ENCODE data around the gene KLF12. TPM values are rescaled to one million over a fixed set of nuclear protein-coding genes. Genes with fewer than 3 reads are reported as not detected.

KLF12 gene
- total RNA-seq, 2 donors from 2014 or later: 2.8 to 9.7 TPM

DNA sequence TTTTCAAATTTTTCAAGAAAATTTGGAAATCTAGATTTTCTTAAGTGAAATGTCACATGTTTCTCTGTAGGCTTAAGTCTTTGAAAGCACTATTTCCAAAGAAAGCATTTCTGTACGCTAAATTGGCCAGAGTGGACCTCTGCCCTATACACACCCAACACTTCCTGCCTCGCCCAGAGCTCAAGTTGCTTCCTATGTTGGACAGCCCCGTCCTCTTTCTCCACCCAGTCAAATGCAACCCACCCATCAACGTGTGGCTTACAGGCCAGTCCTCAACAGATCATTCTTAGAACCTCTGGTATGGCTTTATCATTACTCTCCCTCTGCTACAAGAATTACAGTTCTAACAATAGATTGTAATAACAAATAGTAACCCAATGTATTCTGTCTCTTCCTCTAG lies 24.2 kb downstream of the KLF12 start:
- TF ChIP-seq, protein P1, sequence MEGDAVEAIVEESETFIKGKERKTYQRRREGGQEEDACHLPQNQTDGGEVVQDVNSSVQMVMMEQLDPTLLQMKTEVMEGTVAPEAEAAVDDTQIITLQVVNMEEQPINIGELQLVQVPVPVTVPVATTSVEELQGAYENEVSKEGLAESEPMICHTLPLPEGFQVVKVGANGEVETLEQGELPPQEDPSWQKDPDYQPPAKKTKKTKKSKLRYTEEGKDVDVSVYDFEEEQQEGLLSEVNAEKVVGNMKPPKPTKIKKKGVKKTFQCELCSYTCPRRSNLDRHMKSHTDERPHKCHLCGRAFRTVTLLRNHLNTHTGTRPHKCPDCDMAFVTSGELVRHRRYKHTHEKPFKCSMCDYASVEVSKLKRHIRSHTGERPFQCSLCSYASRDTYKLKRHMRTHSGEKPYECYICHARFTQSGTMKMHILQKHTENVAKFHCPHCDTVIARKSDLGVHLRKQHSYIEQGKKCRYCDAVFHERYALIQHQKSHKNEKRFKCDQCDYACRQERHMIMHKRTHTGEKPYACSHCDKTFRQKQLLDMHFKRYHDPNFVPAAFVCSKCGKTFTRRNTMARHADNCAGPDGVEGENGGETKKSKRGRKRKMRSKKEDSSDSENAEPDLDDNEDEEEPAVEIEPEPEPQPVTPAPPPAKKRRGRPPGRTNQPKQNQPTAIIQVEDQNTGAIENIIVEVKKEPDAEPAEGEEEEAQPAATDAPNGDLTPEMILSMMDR (IDR thresholded peaks at IDR 0.05): no peak
- TF ChIP-seq POLR2A (IDR thresholded peaks at IDR 0.05): no peak
- no peak for TF ChIP-seq POLR2AphosphoS5 (IDR thresholded peaks at IDR 0.05)
- no peak for DNase-seq (ENCODE audit: low spot score)
- 86% methylated on average over 4 of the region's 4 CpGs for WGBS
- no peaks in the 10 kb centered on the region for H3K36me3 ChIP-seq
- no peak overlapping the region for H3K4me3 ChIP-seq
- no peaks in the 10 kb centered on the region for H3K9me3 ChIP-seq
- intact Hi-C loops (cut with DNase I): no loop called here
- no peak overlapping the region for H3K27ac ChIP-seq
- H3K27me3 ChIP-seq (replicated peaks; ENCODE audit: insufficient read depth): no peaks in the 10 kb centered on the region
- H3K4me1 ChIP-seq (replicated peaks): no peaks in the 10 kb centered on the region

DNA sequence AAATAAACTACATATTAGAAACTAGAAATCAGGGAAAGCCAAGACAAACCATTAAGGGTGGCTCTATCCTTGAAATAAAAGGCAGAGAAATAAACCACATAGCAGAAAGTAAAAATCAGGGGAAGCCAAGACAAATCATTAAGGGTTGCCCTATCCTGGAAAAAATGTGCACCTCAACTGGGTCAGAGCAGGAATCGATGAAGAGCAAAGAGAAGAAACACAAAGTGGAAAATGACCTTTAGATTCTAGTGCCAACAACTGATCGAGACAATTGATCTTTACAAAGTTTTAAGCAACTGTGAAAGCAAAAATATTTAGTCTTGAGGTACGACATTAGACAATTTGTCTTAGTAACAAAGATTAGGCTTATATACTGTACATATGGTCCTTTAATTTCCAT lies 26.6 kb downstream of the KLF12 start:
- Histone ChIP-seq H3K4me3 (no peak overlapping the region), H3K36me3 (no peaks in the 10 kb centered on the region), H3K27me3 (replicated peaks; ENCODE audit: insufficient read depth) (no peaks in the 10 kb centered on the region), H3K4me1 (replicated peaks) (no peaks in the 10 kb centered on the region), H3K27ac (no peak overlapping the region), H3K9me3 (no peaks in the 10 kb centered on the region)
- TF ChIP-seq POLR2AphosphoS5 (IDR thresholded peaks at IDR 0.05) (no peak), POLR2A (IDR thresholded peaks at IDR 0.05) (no peak)
- TF ChIP-seq, protein P1 (IDR thresholded peaks at IDR 0.05): no peak
- no peak for DNase-seq (ENCODE audit: low spot score)
- 96% methylated on average over 3 of the region's 3 CpGs for WGBS
- intact Hi-C loops (cut with DNase I): no loop called here

DNA sequence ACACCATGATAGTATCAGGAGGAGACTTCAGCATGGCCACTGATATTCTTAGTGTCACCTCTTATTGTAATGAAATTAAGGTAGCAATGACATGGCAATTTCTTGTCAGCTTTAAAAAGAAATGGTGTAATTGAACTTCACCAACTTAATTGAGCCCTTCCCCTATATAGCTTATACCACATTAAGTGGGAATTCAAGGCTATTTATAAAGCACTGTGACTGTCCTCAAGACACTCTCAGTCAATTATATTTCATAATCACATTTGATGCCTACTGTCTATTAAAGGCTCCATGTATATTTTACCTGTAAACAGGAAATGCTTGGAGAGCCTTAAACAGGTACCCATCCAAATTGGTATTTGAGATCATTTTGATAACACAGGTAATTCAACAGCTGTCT lies 28.3 kb downstream of the KLF12 start:
- Histone ChIP-seq H3K27me3 (replicated peaks; ENCODE audit: insufficient read depth) (no peaks in the 10 kb centered on the region), H3K27ac (no peak overlapping the region), H3K4me1 (replicated peaks) (no peaks in the 10 kb centered on the region), H3K9me3 (no peaks in the 10 kb centered on the region), H3K4me3 (no peak overlapping the region), H3K36me3 (no peaks in the 10 kb centered on the region)
- no peak for TF ChIP-seq POLR2A (IDR thresholded peaks at IDR 0.05)
- TF ChIP-seq POLR2AphosphoS5 (IDR thresholded peaks at IDR 0.05): no peak
- TF ChIP-seq, protein P1 (IDR thresholded peaks at IDR 0.05): no peak
- intact Hi-C loops (cut with DNase I): no loop called here
- no peak for DNase-seq (ENCODE audit: low spot score)

DNA sequence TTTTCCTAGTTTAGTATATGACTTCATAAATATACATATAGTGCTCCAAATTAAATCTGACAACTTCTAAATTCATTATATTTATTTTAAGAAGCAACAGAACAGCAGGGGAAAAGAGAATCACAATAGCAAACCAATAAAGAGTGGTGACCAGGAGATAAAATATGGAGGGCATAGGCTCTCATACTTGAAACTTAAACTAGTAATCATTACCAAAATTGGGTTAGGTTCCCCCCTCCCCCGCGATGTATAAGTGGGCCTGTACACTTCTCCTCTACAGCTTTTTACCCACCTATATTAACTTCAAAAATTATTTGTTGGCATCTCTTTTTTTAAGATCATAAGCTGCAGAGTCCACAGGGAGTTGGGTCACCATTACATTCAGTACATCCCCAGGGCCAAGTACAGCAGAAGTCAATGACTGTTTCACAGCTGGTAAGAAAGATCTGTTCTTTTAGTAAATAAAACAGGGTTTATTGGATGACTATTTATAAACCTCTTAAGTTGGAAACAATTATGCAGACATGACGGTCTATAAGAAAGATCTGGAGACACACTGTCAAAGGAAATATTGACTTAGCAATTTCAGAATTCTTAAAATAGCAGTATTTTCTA lies 29.4 kb downstream of the KLF12 start:
- no peak overlapping the region for H3K4me3 ChIP-seq
- H3K4me1 ChIP-seq (replicated peaks): no peaks in the 10 kb centered on the region
- TF ChIP-seq POLR2AphosphoS5 (IDR thresholded peaks at IDR 0.05) (no peak), POLR2A (IDR thresholded peaks at IDR 0.05) (no peak)
- TF ChIP-seq, protein P1 (IDR thresholded peaks at IDR 0.05): no peak
- intact Hi-C loops (cut with DNase I): no loop called here
- no peak for DNase-seq (ENCODE audit: low spot score)
- no peaks in the 10 kb centered on the region for H3K9me3 ChIP-seq
- H3K27me3 ChIP-seq (replicated peaks; ENCODE audit: insufficient read depth): no peaks in the 10 kb centered on the region
- H3K27ac ChIP-seq: no peak overlapping the region
- 80% methylated on average over 3 of the region's 3 CpGs for WGBS
- no peaks in the 10 kb centered on the region for H3K36me3 ChIP-seq

DNA sequence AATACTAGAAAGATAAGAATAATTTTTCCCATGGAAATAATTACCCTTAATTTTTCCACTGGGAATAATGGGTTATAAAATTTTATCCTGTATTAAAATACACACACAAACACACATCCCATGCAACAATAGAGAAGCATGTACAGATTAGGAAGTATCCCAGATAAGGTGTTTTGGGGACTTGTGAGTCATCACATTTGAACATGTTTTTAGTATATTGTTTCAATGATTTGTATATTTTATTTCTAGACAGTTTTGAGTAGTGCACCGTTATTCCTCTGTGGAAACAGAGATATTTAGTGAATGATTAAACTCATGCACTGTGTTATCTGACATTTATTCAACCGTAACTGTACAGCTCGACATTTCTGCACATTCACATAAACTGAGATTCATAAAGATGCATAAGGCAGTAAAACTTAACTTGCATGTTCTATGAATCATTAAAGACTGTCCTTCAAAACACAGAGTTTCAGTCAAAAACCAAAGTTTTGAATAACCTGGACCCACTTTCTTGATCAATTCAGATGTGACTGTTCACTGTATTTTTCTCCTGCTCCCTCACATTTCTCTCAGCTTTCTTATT lies 30.1 kb downstream of the KLF12 start:
- intact Hi-C loops (cut with DNase I): no loop called here

More for the DNA sequence above, 30.1 kb downstream of the KLF12 start:
- Histone ChIP-seq H3K27me3 (replicated peaks; ENCODE audit: insufficient read depth) (no peaks in the 10 kb centered on the region), H3K4me1 (replicated peaks) (no peaks in the 10 kb centered on the region), H3K36me3 (no peaks in the 10 kb centered on the region), H3K9me3 (no peaks in the 10 kb centered on the region), H3K27ac (no peak overlapping the region), H3K4me3 (no peak overlapping the region)
- TF ChIP-seq POLR2A (IDR thresholded peaks at IDR 0.05) (no peak), POLR2AphosphoS5 (IDR thresholded peaks at IDR 0.05) (no peak)
- TF ChIP-seq, protein P1 (IDR thresholded peaks at IDR 0.05): no peak
- WGBS: 58% methylated on average over 3 of the region's 3 CpGs
- no peak for DNase-seq (ENCODE audit: low spot score)
